ENCODE data around the gene UBR3. TPM values are rescaled to one million over a fixed set of nuclear protein-coding genes. Genes with fewer than 3 reads are reported as not detected.

The UBR3 gene
- total and polyA plus RNA-seq, 4 donors = 9.5 to 137 (median 25.7) TPM

GRCh38 chr2:170092436-170093060 lies 265.3 kb downstream of the UBR3 start:
- H3K9me3 ChIP-seq (ENCODE audit: control insufficient read depth in 4 of 4, insufficient read depth in 3 of 4, low read length in 3 of 4) = peaks cover 0 to 5% (median under 1%) of the 10 kb centered on the region in 4 donors
- H3K36me3 ChIP-seq (ENCODE audit: control insufficient read depth in 4 of 4, insufficient read depth in 4 of 4, low read length in 4 of 4) = no peaks in the 10 kb centered on the region
- ATAC-seq (ENCODE audit: insufficient read depth, low FRiP score) = no peak
- no peak for DNase-seq
- H3K27ac ChIP-seq (ENCODE audit: low read depth in 1 of 2, low read length in 1 of 2) = no peak overlapping the region
- H3K27me3 ChIP-seq (ENCODE audit: control insufficient read depth in 3 of 3, insufficient read depth in 3 of 3, low read length in 2 of 3) = no peaks in the 10 kb centered on the region
- 86 to 91% methylated on average over 4 of the region's 4 CpGs for WGBS, 2 donors
- no peak for TF ChIP-seq CTCF (IDR thresholded peaks at IDR 0.05; ENCODE audit: control extremely low read depth, extremely low read depth)
- H3K9ac ChIP-seq (ENCODE audit: insufficient read depth in 1 of 2, low read length in 2 of 2) = no peak overlapping the region
- H3K4me3 ChIP-seq = no peak overlapping the region
- H3K4me1 ChIP-seq (ENCODE audit: control insufficient read depth in 5 of 5, insufficient read depth in 5 of 5, low read length in 5 of 5) = peaks cover 0 to 10% (median 2%) of the 10 kb centered on the region in 5 donors

- Histone ChIP-seq H3K9me3 (ENCODE audit: control insufficient read depth in 4 of 4, insufficient read depth in 3 of 4, low read length in 3 of 4) (peaks cover 0 to 5% (median under 1%) of the 10 kb centered on the region in 4 donors), H3K4me1 (ENCODE audit: control insufficient read depth in 5 of 5, insufficient read depth in 5 of 5, low read length in 5 of 5) (no peaks in the 10 kb centered on the region), H3K27ac (ENCODE audit: low read depth in 1 of 2, low read length in 1 of 2) (no peak overlapping the region), H3K36me3 (ENCODE audit: control insufficient read depth in 4 of 4, insufficient read depth in 4 of 4, low read length in 4 of 4) (no peaks in the 10 kb centered on the region), H3K27me3 (ENCODE audit: control insufficient read depth in 3 of 3, insufficient read depth in 3 of 3, low read length in 2 of 3) (no peaks in the 10 kb centered on the region), H3K4me3 (no peak overlapping the region), H3K9ac (ENCODE audit: insufficient read depth in 1 of 2, low read length in 2 of 2) (no peak overlapping the region)
- DNase-seq (no peak), ATAC-seq (ENCODE audit: insufficient read depth, low FRiP score) (no peak)
- no peak for TF ChIP-seq CTCF (IDR thresholded peaks at IDR 0.05; ENCODE audit: control extremely low read depth, extremely low read depth)
These were observed 268.1 kb downstream of the UBR3 start for GRCh38 chr2:170095380-170095779.

GRCh38 chr2:170098626-170099312 lies 271.5 kb downstream of the UBR3 start:
- Histone ChIP-seq H3K27me3 (ENCODE audit: control insufficient read depth in 3 of 3, insufficient read depth in 3 of 3, low read length in 2 of 3) (no peaks in the 10 kb centered on the region), H3K4me3 (no peak overlapping the region), H3K4me1 (ENCODE audit: control insufficient read depth in 5 of 5, insufficient read depth in 5 of 5, low read length in 5 of 5) (no peaks in the 10 kb centered on the region), H3K9me3 (ENCODE audit: control insufficient read depth in 4 of 4, insufficient read depth in 3 of 4, low read length in 3 of 4) (peaks cover 0 to 3% (median 0%) of the 10 kb centered on the region in 4 donors), H3K9ac (ENCODE audit: insufficient read depth in 1 of 2, low read length in 2 of 2) (no peak overlapping the region), H3K27ac (ENCODE audit: low read depth in 1 of 2, low read length in 1 of 2) (no peak overlapping the region), H3K36me3 (ENCODE audit: control insufficient read depth in 4 of 4, insufficient read depth in 4 of 4, low read length in 4 of 4) (no peaks in the 10 kb centered on the region)
- no peak for ATAC-seq (ENCODE audit: insufficient read depth, low FRiP score)
- DNase-seq = no peak
- no peak for TF ChIP-seq CTCF (IDR thresholded peaks at IDR 0.05; ENCODE audit: control extremely low read depth, extremely low read depth)
- 69 to 73% methylated on average over 4 of the region's 4 CpGs for WGBS, 2 donors

Data from lung (tissue), 12 donors.